ENCODE measurements around the gene MAMDC4.
"Not testable (repeated sequence)": the region's sequence is repeated elsewhere in the genome, so short reads cannot be mapped to it uniquely, and the experiment has no call there.

GRCh38 chr9:136803009-136803550, 49.1 kb upstream of the MAMDC4 start:
- TF ChIP-seq CTCF (IDR thresholded peaks at IDR 0.05; ENCODE audit: low read length); EZH2 (IDR thresholded peaks at IDR 0.05; ENCODE audit: borderline replicate concordance, low read length): not testable (repeated sequence)

Measured in OCI-LY1 (cell line).